ENCODE data around the gene ARL17B.
"Not testable (repeated sequence)": the region's sequence is repeated elsewhere in the genome, so short reads cannot be mapped to it uniquely, and the experiment has no call there.

The ARL17B gene

DNA sequence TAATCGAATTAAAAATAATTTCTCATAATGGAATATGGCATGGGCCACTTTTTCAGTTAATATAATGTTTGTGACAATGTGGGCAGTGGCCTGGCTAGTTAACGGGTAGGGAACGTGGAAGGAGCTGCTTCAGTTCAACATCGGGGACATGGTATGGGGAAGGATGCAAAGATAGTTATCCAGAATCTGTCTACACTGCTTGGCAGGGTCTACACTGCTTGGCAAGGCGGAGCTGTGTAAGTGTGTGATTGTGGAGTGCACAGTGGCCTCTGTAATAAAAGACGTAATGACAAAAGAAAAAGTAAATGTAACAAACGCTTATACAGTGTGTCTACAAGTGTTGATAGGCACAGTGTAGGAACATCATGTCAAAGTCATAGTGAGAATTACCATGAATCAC lies 74.0 kb downstream of the ARL17B start:
- not testable (repeated sequence) for DNase-seq

- DNase-seq, result peak; percentile 59
Measured at GRCh38 chr17:46286764-46287221, 74.8 kb downstream of the ARL17B start.

- not testable (repeated sequence) for DNase-seq
Measured at GRCh38 chr17:46285500-46285899, 76.1 kb downstream of the ARL17B start.

DNA sequence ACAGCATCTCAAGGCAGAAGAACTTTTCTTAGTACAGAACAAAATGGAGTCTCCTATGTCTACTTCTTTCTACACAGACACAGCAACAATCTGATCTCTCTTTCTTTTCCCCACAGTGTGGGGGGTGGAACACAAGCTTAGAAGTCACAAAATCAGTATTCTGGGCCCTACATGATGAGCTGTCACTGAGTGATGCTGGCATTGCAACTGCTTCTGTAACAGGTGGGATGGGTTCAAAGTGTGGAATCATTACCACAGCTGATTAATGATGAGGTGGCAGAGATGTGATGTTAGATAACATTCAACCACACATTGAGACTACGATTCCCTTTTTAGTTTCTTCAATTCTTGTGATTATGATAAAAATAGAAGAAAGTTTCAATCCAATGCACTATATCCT lies 77.1 kb downstream of the ARL17B start:
- DNase-seq, result not testable (repeated sequence)

DNA sequence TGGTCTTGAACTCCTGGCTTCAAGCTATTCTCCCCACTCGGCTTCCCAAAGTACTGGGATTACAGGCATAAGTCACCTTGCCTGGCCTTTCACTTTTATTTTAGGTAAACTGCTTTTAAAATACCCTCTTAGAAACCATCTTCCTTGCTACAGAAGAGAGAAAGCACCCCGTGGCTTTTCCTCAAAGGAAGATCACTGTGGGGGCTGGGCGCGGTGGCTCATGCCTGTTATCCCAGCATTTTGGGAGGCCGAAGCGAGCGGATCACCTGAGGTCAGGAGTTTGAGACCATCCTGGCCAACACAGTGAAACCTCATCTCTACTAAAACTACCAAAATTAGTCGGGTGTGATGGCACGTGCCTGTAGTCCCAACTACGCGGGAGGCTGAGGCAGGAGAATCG lies 78.9 kb downstream of the ARL17B start:
- not testable (repeated sequence) for DNase-seq

DNA sequence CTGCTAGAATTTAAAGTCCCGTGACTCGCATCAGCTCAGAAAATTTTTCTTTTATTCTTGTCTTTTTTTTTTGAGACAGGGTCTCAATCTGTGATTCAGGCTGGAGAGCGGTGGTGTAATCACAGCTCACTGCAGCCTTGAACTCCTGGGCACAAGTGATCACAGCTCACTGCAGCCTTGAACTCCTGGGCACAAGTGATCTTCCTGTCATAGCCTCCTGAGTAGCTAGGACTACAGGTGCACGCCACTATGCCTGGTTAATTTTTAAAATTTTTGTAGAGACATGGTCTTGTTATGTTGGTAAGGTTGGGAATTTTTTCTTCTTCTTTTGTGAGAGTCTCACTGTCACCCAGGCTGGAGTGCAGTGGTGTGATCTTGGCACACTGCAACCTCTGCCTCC lies 80.2 kb downstream of the ARL17B start:
- DNase-seq, result not testable (repeated sequence)

GRCh38 chr17:46276728-46277479 lies 84.7 kb downstream of the ARL17B start:
- not testable (repeated sequence) for DNase-seq

GRCh38 chr17:46274238-46274637 lies 87.3 kb downstream of the ARL17B start:
- no peak for DNase-seq

DNA sequence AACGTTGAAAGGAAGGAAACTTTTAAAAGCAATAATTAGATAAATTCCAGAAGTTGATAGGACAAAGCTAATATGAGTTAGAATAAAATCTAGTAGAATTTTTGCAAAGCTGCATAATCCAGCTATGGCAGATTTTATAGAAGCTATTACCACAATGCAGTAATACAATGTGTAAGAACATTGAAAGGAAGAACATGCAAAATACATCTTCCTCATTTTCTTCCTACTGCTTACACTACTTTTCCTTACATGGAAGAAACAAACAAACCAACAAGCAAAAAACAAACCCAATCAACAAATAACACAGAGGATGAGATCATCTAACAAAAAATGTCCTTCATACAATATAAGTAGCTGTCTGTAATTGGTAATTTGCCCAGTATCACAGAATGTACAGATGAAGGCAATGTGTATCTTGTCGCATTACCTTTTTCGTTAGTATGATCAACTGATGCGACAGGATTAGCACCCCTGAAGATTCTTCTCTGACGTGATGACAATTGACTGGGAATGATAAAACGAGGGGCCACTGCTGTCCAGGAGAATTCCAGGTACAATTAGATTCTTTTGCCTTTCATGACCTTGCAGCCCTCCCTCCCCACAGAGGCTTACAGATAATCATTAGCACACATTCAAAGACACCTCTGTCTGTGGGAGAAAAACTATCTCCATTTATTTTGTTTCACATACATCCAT lies 87.9 kb downstream of the ARL17B start:
- no peak for DNase-seq

DNA sequence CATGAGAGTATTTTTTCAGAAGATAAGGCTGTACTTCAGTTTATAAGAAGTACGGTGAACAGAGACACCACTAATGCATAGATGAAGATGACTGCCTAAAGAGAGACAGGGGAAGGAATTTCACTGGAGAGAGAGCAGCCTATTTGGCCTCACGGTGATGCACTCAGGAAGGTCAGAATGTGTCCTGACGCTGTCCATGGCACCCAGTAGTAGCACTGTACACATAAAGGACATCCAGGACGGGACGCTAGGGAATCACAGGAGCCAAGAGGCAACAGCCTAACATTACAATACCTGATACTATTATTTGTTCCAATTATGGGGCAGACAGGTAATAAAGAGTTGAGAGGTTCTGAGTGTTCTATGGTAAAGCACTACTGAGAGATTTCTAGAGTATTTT lies 91.5 kb downstream of the ARL17B start:
- no peak for DNase-seq

DNA sequence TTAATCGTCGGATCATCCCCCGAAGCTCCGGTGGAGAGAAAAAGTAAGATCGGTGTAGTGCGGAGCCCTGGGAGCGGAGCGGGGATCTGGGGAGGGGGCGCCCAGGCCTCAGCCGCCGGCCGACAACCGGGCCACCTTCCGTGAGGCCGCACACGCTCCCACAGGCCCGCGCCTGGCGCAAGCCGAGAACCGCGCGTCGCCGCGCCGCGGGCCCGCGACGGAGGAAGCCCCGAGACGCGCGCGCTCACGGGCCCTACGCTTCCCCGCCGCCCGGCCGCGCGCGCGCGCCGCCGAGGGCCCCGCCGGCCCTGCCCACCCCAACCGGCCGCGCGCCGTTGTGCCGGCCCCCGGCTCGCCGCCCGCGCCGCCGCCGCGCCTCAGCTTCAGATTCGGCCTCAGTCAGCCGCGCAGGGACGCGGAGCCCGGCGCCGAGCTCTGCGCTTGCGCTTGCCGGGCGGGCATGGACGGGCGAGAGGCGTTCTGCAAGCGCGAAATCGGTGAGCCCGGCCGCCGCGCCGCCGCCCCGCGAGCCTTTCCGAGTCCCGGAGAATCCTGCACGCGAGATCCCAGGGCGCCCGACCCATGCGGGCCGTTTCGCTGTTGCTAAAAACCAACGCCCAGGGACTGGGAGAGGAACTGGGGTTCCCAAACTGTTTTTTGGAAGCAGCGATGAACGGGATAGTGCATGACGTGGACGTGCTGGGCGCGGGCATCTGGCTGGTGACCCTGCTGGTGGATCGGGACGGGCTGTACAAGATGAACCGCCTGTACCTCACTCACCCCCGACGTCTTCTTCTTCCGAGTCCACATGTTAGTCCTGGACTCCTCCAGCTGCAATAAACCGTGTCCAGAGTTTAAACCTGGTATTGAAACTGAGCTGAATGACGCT lies 94.7 kb downstream of the ARL17B start:
- peak; percentile 85 for DNase-seq

GRCh38 chr17:46266063-46266655 lies 95.4 kb downstream of the ARL17B start:
- not testable (repeated sequence) for DNase-seq

- DNase-seq, result no peak
Measured at GRCh38 chr17:46264456-46265198, 96.9 kb downstream of the ARL17B start.

DNA sequence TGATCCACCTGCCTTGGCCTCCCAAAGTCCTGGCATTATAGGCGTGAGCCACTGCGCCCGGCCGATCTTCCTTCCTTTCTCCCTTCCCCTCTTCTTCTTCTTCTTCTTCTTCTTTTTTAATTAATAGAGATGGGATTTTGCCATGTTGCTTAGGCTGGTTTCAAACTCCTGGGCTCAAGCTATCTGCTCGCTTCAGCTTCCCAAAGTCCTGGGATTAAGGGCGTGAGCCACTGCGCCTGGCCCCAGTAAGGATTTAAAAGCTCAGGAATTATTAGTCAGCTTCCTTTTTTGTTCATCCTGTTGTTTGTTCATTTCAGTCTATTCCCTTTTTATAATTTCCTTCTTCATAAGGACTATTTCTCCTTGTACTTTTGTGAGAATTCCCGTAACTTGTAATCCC lies 99.3 kb downstream of the ARL17B start:
- DNase-seq, result no peak

GRCh38 chr17:46259845-46260661 lies 101.5 kb downstream of the ARL17B start:
- not testable (repeated sequence) for DNase-seq

DNA sequence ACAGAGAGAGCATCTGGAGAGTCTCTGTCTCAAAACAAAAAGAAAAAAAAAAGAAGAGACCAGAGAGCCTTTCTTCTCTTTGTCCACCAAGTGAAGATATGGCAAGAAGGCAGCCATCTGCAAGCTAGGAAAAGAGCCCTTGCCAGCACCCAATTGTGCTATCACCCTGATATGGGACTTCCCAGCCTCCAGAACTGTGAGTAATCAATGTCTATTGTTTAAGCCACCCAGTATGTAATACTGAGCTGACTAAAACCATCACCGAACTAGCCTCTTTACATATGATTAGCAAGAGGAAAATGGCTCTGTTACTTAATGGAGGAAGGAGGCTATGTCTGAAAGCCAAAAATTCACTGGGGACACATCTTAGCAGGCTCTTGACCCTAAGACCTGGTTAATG lies 105.2 kb downstream of the ARL17B start:
- DNase-seq, result not testable (repeated sequence)

DNA sequence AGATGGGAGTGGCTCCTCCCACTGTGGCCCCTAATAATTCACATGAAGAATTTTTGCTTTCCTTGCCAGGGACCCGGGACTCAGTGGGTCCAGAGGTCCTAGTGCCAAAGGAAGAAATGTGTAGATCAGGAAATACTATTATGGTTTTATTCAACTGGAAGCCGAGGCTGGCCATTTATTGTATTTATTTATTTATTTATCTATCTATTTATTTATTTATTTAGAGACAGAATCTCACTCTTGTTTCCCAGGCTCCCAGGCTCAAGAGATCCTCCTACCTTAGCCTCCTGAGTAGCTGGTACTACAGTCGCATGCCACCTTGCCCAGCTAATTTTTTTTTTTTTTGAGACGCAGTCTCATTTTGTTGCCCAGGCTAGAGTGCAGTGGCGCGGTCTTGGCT lies 107.4 kb downstream of the ARL17B start:
- DNase-seq, result not testable (repeated sequence)

GRCh38 chr17:46253722-46254121 lies 107.8 kb downstream of the ARL17B start:
- DNase-seq, result peak; percentile 80

GRCh38 chr17:46252804-46253203 lies 108.8 kb downstream of the ARL17B start:
- not testable (repeated sequence) for DNase-seq

DNA sequence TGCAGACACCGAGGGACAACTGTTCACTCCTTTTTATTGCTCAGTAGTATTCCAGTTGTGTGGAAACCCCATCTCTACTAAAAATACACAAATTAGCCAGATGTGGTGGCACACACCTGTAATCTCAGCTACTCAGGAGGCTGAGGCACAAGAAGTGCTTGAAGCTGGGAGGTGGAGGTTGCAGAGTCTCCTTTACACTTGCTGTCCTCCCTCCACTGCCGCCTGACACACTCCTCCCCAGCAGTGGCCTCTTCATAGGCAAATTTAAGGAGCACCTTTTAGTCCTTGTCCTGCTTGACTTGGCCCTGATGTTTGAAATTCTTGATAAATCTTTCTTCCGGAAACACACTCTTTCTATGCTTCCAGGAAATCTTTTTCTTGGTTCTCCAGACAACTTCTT lies 112.4 kb downstream of the ARL17B start:
- DNase-seq, result not testable (repeated sequence)
